GM21737 (cell line): ENCODE measurements around the gene ASB16.

ENCODE experiments used
- ATAC-seq: cut with Tn5 transposase; IDR thresholded peaks from one replicate; pipeline ENCODE4 v1.9.1; 2021; ENCODE audit warnings: mild to moderate bottlenecking, moderate library complexity; ENCODE audit not compliant: unreplicated experiment

Gene ASB16

DNA sequence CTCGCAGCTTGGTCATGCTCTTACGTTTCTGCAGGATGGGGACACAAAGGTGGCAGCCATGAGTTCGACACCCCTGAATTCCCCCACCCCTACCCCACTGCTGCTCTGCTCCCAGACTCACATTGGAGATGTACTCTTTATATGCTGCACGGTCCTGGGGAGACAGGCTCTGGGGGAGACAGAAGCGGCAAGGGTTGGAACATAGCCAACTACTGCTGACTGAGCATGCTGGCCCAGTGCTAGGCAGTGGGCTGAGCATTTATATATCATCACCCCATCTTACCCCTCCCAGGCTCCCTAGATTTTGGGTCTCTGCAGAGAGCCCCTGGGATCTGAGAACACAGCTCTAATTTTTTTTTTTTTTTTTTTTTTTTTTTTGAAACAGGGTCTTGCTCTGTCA lies 37.2 kb downstream of the ASB16 start:
- ATAC-seq: no peak

DNA sequence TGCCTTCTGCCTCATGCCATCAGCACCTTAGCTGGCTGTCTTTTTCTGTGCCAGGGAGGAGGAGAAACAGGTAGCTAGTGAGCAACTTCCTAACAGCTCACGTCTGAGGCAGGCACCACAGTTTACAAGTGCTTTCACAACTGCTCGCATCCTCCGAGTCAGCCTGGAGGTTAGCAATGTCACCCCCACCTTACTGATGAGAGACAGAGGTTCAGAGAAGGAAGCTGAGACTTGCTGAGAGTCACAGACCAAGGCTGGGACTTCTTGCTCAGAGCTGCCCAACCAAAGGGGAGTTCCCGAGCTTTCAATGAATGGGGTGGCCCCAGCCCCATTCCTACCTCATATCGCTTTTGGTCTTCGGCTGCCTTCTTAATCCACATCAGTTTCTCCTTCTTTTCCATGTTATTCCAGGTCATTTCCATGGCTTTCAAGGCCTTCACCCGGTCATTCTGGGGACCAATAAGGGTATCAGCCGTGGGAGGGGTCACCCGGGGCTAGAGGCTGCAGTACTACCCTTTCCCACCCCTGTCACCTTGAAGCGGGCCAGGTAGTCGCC lies 39.4 kb downstream of the ASB16 start:
- ATAC-seq: no peak

DNA sequence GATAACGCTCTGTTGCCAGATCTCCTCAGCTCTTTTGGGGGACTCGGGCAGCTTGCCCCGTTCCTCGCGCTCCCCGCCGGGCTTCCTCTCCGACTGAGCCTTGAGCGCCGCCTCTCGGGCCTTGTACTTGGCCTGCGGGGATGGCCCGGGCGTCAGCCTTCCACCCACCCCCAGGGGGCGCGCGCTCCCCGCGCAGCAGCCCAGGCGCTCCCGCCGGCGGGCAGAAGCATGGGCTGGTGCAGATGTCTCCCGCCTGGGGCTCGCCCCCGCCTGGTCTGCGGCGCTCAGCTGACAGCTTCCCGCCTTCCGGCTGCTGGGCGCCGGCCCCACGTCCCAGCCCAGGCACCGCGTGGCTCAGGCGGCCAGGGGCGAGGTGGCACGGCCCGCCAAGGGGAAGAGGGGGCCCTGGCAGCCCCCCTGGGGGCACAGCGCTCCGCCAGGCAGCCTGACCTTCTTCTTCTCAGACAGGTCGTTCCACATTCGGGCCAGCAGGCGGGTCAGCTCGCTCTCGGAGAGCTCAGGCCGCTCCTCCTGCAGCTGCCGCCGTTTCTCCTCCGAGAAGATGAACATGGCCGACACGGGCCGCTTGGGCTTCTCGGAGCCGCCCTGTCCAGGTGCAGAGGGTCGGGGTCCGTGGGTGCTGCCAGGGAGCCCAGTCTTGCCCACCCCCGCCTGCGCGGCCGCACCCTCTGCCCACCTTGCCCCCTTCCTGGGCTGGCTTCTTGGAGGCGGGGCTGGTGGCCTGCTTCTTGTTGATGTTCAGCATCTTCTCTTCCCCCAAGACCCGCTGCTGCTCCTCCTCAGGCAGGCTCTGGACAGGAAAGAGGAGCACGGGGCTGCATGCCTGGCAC lies 40.1 kb downstream of the ASB16 start:
- ATAC-seq: peak; percentile 70

DNA sequence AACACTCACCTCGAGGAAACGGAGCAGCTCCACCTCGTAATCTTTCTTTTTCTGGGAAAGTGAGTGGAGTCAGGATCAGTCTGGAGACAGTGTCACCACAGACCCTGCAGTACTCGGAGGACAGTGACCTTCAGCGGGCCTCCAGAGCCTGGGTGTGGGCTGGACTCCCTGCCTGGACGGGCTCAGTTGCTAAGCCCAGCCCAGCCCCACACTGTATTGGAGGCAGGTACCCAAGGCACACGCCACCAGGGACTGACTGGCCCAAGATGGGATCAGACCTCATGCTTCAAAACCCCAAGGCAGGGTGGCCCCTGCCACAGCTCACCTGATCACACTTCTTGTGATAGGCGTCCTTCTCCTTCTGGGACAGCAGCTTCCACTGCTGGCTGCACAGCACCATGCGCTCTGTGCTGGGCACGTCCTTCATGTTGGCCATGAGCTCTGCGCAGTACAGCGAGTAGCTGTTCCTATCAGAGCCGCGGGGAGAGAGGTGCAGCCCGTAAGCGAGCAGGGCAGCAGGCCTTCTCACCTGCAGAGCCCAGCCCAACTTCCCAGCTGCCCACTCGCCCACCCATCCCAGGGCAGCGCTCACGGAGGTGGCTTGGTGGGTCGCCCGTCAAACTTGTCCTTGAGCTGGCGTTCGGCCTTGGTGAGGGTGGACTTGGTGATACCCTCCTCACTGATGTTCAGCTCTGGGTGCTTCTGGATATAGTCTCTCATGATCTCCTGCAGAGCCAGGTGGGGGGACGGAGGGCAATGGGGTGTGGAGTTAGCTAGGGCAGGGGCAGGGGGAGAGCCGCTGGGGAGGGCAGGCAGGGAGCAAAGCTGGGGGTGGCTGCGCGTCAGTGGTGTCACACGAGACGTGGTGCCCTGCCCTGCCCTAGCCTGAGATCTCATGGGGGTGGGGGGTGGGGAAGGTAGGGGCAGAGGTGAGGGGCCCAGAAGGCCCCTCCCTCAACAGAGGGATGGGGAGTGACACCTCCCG lies 41.1 kb downstream of the ASB16 start:
- ATAC-seq: no peak

DNA sequence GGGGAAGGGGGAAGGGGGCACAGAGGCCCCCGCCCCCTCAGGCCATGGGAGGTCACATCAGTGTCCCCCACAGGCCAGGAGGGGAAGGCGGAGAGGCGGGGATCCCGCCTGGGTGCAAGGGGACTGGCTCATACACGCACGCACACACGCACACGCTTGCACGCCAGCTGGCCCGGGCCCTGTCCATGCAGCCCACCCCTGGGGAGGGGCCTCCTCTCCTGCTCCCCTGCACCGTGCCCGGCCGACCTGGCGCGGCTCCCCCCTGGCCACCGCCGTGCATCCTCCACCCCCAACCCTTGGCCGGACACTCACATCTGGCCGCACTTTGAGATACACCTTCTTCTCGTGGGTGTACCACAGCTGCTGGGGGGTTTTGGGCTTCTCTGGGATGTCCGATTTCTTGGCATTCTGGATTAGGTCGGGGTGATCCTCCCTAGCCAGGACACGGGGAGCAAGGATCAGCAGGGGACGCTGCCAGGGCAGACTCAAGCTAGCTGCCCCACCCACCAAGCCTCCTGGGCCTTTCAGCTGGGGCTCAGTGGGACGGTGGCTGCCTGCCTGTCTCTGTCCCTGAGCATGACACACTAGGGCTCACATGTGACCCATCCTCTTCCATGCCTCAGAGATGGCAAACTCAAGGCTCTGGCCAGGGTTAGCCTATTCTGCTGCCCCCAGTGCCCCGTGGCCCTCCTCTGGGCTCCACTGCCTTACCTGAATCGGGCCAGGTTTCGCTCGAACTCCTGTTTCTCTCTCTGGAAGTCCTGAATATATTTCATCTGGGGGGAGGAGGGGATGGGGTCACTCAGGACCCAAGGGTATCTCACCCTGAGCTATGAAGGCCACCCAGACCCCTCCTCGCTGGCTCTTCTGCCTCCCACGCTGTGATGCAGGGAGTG lies 42.3 kb downstream of the ASB16 start:
- ATAC-seq: no peak

DNA sequence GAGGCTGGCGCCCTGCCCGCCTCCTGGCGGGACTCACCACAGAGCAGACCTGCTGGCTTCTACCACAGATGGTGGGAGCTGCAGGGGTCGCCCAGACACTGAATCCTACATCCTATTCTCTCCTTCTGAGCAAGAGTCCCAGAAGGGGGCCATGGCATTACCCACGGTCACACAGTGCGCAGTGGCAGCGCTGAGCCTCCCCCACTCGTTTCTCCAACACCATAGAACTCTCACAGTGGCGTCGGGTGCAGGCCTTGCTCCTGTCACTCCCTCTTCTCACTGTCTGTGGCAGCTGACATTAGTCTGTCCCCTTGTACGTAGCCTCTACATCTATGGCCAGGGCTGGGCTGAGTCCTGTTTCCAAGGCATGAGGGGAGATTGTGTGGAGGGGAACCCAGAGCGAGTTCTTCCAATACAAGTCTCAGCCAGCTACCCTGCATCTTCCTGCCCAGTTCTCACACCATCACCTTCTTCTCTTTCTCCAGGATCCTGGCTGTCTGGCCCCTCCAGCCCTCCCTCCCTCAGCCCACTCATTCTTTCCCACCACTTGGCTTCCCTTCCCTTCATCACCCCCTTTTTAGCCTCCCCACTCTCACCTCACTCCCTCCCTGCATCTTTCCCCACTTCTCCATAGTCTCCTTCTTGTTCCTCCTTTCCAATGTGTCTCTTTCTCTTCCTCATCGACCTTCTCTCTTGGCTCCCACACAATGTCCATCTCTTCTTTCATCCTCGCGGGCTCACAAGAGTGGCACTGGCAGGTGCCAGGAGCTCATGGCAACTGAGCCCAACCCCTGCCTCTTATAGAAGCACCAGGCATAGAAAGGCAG lies 43.1 kb downstream of the ASB16 start:
- no peak for ATAC-seq

DNA sequence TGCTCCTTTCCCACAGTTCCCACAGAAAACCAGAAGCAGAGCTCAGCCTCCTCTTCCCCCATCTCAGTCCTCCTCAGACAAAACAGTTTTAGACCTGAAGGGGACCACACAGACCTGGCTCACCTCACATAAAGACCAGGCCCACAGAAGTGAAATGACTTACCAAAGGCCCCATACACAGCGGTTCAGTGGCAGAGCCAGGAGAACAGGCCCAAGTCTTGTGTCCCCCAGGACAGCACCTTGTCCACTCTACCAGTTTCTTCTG lies 43.7 kb downstream of the ASB16 start:
- ATAC-seq: no peak

DNA sequence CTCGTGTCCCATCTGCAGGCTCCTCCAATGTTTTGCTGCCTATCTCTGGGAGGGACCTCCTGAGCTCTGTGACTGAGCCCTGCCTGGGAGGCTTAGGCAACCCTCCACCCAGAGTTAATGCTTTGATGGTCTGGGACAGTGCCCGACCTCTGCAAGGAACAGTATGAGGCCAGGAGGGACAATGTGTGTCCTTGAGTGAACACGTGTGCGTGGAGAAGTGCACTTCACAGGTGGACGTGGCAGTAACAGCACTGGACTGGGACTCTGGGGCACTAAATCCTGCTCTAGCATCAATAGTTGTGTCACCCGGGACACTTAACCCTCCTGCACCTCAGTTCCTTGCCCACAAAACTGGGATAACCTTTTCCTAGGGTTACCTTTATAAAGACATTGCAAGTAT lies 44.4 kb downstream of the ASB16 start:
- ATAC-seq: no peak

DNA sequence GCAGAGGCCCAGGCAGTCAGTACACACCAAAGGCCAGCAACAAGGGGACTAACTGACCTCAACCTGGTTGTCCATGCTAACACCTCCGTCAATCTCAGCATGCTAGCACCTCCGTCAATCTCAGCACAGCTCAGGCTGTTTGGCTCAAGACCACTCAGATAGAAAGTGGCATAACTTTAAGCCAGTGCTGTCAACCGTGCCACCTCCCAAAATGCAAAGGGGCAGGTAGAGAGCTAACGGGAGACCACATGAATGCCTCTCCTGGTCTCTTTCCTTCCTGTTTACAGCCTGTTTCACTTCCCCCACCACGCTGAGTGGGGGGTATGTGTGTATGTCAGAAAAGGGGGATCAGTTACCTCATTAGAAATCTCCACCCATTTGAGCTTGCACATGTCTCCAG lies 45.7 kb downstream of the ASB16 start:
- no peak for ATAC-seq

DNA sequence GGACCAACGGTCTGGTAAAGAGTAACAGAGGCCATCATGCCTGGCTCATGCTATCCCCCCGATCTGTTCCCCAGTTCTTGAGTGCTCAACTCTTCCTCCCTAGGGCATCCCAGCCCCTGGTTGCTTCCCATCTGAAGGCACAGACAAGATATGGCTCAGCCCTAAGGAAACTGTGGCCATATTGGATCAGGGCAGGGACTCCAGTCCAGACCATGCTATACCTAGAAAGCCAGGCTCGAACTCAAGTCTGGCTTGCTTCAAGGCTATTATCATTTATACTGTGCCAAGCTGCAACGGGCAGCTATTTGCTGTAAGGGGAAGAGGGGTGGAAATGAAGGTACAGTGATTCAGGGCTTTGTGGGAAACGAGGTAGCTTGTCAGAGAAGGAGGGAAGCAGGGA lies 46.2 kb downstream of the ASB16 start:
- no peak for ATAC-seq

DNA sequence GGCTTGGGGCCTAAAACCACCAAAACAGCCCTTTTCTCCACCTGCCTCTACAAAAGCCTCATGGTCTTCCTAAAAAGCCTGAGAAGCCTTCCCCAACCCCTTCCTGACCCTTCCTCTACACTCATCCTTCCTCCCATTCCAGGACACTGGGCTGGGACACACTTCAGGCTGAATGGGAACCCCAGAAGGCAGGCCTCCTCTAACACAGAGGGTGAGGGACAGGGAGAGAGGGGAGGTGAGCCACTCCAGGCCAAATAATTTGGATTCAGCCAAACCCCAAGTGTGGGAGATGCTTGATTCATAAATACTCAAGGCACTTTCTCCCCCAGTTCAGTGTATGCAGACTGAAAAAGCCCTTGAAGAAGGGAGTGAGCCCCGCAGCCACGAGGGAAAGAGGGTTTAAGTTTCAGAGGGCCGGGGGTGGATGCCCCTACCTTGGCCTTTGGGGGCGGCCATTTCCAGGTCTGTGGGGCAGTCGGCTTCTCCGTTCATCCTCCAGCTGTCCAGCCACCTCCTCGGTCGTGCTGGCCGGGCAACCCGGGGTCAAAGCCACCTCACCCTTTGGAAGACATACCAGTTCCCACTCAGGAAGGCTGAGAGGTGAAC lies 47.3 kb downstream of the ASB16 start:
- ATAC-seq: no peak

DNA sequence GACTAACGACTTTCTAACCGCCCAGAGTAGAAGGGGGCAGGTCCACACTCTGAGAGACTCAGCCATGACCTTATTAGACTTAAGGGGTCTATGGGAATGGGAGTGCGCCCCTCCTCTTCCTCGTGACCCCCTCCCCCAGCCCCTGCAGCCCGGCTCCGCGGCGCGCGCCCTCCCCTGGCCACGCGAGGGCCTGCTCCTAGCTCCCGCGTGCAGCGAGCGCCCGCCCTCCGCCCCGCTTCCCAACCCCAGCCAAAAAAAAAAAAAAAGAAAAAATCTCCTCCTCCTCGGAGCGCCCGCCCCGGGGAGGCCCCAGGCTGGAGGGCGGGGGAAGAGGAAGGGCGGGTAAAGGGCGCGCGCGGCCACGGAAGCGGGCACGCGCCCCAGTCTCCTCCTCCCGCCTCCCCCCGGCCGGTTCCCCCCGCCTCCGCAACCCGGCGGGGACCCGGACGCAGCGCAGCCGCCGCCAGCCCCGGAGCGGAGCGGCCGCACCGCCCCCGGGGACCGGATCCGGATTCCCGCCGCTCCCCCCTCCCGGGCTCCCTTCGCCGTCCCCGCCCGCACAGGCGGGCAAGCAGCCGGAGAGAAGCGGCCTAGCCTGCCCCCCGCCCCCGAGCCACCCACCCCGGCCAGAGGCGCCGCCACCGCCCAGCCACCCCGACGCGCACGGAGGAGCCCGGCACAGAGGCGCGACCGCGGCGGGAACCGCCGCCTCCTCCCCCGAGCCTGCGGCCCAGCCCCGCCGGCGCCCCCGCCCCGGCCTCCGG lies 48.0 kb downstream of the ASB16 start:
- ATAC-seq: peak; percentile 29

DNA sequence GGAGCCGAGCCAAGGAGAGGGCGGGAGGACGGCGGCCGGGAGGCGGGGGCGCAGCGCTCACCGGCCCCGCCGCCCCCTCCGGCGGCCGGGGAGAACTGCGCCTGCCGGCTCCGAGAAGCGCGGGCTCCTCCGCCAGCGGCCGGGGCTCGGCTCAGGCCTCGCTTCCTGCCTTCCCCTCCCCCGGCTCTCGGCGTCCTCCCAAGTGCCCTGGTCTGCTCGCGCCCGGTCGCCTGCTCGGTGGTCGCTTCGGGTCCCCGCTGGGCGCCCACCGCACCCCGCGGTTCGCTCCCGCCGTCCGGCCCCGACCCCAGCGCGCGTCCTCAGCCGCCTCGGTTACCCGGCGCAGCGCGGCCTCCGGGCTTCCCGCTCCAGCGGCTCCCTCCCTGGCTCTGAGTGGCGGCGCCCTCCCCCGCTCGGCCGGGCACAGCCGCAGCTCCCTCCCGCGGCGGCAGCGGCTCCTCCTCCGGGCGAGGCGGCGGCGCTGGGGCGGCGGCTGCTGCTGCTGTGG lies 48.7 kb downstream of the ASB16 start:
- peak; percentile 35 for ATAC-seq

DNA sequence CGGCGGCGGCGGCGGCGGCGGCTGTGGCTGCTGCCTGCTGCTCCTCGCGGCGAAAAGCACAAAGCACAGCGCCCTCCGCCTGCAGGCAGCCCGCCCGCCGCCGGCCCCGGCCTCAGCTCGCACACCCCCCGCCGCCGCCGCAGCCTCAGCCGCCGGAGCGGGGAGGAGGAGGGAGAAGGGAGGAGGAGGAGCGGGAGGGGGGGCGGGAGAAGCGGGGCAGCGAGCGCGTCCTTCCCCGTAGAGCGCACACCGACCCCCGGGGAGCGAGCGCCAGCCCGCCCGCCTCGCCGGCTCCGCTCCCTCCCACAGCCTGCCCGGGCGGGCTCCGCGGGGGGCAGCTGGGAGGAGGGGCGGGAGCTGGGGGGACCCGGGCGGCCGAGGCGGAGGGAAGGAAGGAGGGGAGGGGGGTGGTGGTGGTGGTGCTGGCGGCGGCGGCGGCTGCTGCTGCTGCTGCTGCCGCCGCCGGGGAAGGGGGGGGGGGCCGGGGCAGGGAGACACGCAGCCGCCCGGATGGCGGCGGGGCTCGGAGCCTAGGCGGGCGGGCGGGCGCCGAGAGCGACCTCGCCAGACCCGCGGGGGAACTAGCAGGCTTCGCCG lies 49.2 kb downstream of the ASB16 start, which contains the start of gene UBTF:
UBTF (minus strand) TSS at position 60 of the 597 bp plus-strand sequence. CDS start 1,446 bp downstream, outside the sequence.
- peak; percentile 7 for ATAC-seq

DNA sequence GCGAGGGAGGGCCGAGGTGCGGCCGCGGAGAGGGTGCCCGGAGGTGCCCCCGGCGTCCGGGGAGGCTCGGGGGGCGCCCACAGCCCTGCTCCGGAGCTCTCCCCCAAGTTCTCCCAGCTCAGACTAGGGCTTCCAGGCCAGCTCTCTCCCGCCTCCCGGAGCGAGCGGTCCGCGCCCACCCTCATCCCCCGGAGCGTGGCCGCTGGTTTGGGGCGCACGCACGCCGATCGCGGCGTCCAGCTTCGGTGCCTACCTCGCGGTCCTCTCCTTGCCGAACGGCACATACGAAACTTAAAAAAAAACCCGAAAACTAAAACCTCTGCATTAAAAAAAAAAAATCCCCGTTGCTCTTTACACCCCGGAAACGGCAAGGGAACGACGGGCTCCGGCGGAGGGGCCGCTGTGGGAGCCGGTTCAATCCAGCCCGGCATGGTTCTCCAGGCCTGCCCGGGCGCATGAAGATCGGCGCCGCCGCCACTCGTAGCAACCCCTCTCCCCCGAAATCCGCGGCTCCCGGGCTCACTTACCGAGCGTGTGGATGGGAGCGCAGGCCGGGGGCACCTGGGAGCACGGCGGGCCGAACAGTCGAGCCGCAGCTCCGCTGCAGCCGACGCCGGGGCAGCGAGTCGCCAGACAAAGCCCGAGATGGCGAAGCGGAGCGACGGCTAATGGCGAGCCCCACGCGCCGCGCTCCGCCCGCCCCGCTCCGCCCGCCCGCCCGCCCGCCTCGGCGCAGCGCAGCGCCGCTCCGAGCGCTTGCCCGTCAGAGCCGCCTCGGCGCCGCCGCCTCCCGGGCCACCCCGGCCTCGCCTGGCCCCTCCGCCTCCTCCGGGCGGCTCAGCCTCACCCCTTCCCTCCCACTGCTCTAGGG lies 49.9 kb downstream of the ASB16 start:
- peak; percentile 9 for ATAC-seq

DNA sequence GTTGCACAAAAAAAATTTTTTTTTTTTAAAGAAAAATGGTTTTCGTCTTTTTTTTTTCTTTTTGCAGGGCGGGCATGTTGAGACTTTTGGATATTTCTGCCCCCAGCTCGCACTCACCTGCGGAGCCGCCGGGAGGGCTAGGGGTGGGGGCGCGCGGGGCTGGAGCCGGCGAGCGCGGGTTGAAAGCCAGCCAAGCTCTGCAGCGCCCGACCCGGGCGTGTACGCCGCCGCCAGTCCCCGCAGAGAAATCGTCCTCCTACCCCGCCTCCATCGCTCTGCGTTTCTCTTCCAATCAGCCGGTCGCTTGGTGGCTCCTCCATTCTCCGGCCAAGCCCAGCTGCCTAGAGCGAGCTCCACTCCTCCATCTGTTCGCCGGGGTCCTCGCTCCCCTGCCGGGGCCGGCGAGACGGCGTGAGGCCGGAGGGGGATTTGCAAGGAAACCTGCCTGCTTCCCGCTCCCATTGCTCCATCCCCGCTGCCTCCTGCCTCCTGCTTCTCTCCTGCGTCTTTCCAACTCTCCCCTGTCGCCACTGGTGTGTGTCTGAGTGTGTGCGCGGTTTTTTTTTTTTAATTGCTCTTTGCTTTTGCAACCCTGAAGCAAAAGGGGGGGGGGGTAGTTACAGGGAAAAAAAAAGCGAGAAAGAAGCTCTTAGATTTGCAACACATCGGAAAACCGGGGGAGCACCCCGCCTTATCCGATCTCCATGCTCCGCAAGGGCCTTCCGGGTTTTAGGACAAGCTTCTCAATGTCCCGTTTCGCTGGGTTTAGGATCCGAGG lies 50.8 kb downstream of the ASB16 start:
- ATAC-seq: no peak

DNA sequence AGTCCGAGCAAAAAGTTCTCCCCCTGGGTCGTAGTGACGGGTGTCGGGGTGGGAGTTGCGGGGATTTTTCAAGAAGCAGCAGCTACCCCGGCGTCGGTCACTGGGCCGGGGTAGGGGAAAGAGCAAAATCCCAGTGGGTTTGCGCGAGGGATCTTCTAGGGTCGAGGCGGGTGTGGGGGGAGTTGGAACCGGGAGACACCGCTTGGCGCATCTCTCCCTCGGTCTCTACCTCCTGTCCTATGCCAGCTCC lies 51.3 kb downstream of the ASB16 start:
- ATAC-seq: no peak
